ENCODE measurements around the gene ASCL5. TPM values are rescaled to one million over a fixed set of nuclear protein-coding genes. Genes with fewer than 3 reads are reported as not detected.
"Not testable (repeated sequence)": the region's sequence is repeated elsewhere in the genome, so short reads cannot be mapped to it uniquely, and the experiment has no call there.

The ASCL5 gene, protein sequence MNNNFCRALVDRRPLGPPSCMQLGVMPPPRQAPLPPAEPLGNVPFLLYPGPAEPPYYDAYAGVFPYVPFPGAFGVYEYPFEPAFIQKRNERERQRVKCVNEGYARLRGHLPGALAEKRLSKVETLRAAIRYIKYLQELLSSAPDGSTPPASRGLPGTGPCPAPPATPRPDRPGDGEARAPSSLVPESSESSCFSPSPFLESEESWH
- total RNA-seq (2014; rRNA removed; shearing (Covaris generic)) = 0.15 TPM in 1 of 2 replicates, not detected in the other
- 1.6 TPM in 1 of 2 replicates, not detected in the other for polyA plus RNA-seq (2014; cell fraction: nucleus; rRNA removed)

DNA sequence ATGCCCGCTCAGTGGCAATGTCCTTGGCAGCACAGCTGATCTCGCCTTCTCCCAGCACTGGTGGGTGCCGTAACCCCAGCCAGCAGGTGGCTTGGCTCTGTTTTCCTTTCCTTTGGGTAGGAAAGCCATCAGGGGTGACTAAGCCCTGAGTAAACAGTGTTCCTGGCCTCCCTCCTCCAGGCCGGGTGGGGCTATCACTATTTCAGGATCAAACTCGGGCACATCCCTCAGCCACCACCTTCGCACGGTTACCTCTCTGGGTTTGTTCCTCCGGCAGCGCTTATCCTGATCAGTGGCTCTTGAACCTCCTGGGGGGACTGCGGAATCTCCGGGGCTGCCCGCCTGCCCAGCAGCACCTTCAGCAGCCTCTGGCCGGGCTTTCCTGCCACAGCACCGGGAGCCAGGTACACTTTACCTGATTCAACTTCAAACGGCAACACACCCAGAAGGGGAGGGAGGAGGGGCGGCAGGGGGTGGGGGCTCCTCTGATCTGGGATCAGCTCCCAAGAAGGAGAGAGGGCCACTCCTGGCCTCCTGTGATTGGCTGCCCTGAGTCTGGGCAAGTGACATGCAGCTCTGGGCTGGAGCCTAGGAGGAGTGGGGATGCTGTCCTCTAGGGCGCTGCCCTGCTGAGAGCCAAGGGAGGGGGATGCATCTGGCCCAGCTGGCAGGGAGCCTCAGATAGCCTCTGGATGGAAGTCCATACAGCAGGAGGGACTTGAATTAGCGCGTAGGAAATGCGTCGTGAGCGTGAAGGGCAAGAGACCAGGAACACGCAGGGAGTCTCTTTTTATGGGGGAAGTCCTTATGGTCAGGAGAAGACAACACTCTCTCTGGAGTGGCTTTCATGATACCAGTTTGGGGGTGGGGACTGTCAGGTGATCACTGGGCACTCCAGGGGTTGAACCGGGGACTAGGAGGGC lies at the start of gene ASCL5:
Gene ASCL5 (minus strand): TSS at position 353 of the 923 bp plus-strand sequence. CDS start 11,812 bp downstream, outside the sequence.
- peak; percentile 70 for DNase-seq (ENCODE audit: extremely low read depth, low read depth)

DNA sequence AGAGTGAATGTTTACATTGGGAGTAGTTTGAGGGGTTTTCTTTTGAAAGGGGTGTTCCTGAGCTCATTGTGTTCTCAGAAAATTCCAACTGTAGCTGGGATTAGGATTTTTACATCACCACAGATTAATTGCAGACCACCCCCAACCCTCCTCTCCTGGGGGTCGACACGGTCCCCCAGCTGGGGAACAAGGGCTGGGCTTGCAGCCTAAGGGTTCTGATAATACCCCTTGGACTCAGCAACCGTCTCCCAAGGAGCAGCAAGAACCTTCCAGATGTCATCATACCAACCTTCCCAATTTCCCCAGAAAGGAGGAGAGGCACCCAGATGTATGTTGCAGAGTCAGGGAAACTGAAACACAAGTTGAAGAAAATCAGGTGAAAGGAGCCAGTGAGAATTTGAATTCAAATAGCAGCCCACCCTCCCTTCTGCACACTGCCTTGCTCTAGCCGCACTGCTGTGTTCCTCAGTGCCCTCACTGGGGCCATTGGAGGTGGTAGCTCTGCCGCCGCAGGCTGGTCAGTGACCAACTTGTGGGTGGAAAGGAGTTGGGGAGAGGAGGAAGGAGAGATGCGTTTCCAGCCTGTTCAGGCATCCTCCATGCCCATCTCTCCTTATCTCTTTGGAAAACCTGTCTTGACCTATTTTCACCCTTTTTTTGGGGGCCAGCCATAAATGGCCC lies 49.0 kb upstream of the ASCL5 start:
- DNase-seq (ENCODE audit: extremely low read depth, low read depth) = no peak

DNA sequence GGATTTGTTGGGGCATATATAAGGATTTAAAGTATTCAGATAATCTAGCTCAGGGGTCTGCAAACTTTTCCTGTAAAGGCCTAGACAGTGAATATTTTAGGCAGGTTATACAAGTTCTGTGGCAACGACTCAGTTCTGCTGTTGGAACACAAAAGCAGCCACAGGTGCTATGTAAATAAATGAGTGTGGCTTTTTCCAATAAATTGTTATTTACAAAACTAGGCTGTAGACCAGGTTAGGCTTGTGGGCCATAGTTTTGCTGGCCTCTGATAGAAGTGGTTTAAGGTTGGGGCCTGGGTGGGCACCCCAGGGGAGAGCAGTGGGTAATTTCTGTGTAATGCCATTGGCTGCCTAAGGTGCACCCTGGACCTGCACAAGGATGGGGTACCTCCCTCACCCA lies 46.8 kb upstream of the ASCL5 start:
- DNase-seq (ENCODE audit: extremely low read depth, low read depth) = no peak

DNA sequence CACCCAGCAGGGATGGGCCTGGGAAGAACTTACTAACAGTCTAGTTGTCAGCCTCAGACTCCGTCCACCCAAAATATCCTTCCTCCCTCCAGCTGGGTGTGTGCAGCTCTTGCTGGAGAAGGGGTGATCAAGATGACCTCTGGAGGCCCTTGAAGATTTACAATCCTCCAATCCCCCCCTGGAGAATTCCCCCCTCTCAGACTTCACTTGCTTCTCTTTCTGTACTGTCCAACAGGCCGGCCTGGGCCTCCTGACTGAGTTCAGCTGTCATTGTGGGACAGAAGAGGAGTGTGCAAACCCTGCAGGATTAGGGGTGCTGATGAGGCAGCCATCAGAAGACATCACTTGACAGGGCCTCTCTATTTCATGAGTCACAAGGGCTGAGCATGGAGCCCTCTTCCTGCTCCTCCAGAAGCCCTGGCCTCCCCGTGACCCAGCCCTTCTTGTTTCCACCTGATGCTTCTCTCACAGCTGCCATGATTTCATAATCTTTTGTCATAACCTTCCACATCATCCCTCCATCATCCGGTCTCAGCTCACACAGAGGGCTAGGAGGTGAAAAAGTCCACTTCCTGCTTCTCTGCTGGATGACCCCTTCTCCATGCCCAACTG lies 46.1 kb upstream of the ASCL5 start:
- peak; percentile 48 for DNase-seq (ENCODE audit: extremely low read depth, low read depth)

DNA sequence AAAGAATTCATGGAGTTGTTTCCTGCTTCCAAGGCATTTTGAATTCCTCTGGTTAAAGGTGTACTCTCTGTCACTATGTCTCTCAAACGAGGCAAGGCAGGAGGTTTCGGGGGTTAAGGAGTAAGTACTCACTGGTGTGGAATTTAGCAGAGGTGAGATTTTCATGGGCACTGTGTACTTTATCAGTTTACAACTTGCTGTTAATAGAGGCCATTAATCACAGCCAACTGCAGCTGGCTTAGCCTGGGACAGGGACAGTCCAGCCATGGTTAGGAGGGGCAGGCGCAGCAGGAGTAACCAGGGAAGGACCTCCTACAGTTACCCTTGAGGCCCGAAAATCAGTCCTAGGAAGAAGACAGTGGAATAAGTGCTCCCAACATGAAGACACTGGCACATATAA lies 45.3 kb upstream of the ASCL5 start:
- DNase-seq (ENCODE audit: extremely low read depth, low read depth) = peak; percentile 77

DNA sequence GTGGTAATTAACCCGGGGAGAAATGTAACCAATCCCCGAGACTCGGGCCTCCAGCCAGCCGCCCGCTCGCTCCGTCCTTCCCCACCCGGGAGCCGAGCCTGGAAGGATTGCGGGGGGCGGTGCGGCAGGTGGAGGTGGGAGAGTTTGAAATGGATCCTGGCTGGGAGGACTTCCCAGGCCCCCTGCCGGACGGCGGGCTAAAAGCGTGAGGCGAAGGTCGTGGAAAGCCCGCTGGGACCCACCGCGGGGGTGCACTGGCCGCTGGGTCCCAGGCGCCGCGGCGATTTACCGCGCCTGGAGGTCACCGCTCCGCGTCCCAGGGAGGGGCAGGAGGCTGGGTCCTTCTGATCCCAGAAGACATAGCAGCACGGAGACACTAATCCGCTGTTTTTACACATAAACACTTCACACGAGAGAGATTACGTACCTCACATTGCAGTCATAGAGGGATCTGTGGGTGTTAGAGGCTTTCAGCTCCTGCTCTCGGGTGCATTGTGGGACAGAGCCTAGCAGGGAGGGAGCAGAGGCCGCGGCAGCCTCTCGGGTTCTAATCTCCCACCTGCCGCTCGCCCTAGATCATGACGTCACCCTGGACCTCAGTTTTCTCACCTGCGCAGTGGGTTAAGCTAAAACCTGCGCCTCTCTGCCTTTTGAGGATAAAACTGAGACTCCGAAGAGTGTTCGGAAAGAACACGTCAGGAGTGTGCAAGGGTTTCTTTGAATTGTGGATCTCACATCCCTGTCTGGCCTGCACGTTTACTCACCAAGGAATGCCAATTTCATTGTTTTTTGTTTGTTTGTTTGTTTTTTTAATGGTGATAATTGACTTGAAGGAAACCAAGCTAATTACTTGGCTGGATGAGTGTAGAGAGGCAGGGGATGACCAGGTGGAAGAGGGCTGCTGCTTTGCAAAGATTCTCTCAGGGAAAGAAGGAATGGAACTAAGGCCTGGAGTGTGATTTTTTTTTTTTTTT lies 44.4 kb upstream of the ASCL5 start:
- DNase-seq (ENCODE audit: extremely low read depth, low read depth) = peak; percentile 97

DNA sequence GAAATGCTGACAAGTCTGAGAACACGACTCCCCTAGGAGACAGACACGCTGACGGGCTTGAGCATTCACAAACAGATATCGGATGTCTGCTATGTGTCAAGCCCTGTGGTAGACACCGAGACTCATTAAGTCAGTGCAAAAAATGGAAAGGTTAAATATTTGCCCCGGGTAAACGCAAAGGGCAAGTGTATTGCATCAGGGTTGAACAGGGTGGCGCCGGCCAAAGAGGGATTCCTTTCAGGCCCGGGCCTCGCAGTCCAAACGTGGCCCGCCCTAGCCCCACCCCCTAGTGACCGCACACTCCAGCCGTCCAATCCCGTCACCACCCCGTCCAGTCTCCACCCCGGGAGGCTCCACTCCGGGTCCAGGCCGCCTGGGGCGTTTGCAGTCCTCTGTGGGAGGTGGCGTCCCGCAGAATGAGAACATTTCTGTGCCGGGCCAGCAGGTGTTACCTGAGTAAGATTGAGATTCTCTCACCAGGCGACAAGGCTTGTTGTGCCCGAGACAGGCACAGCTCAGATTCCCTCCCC lies 43.6 kb upstream of the ASCL5 start:
- peak; percentile 99 for DNase-seq (ENCODE audit: extremely low read depth, low read depth)

DNA sequence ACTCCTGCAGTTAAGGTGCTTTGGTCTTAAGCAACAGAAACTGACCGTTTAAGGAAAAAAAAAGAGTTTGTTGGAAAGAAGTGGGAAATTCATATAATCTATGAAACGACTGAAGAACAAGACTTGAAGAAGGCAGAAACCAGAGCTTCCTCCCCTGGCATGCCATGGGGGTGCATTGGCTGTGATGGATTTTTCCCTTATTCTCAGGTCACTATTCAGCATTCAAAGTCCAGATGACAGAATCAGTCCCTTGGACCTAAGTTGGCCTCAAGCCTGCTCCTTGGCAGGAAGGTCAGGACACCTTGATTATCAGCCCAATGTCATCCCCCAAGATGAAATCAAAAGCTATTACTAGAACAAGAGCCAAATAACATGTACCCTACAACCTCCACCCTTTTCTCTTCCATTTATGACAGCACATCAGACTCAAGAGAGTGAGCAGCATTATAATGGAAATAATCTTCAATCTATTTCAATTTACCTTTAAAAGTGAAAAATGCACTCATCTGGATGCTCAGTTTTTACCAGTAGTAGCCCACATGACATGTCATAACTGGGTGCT lies 43.1 kb upstream of the ASCL5 start:
- DNase-seq (ENCODE audit: extremely low read depth, low read depth) = no peak

DNA sequence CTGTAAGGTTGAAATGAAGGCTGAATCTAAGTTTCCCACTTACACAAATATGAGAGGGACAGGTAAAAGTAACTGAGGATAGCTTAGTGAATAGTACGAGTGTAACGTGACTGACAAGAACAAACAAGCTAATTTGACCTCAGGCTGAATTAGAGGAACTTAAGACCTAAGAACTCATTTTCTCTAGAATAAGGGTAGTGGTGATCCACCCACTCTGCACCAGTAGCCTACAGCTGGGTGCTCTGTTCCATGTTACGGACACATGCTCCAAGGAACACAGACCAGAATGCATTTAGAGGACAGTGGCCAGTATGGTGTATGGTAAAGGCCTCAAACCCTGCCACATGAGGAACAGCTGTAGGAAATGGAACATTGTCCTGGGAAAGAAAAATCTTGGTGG lies 42.2 kb upstream of the ASCL5 start:
- no peak for DNase-seq (ENCODE audit: extremely low read depth, low read depth)

DNA sequence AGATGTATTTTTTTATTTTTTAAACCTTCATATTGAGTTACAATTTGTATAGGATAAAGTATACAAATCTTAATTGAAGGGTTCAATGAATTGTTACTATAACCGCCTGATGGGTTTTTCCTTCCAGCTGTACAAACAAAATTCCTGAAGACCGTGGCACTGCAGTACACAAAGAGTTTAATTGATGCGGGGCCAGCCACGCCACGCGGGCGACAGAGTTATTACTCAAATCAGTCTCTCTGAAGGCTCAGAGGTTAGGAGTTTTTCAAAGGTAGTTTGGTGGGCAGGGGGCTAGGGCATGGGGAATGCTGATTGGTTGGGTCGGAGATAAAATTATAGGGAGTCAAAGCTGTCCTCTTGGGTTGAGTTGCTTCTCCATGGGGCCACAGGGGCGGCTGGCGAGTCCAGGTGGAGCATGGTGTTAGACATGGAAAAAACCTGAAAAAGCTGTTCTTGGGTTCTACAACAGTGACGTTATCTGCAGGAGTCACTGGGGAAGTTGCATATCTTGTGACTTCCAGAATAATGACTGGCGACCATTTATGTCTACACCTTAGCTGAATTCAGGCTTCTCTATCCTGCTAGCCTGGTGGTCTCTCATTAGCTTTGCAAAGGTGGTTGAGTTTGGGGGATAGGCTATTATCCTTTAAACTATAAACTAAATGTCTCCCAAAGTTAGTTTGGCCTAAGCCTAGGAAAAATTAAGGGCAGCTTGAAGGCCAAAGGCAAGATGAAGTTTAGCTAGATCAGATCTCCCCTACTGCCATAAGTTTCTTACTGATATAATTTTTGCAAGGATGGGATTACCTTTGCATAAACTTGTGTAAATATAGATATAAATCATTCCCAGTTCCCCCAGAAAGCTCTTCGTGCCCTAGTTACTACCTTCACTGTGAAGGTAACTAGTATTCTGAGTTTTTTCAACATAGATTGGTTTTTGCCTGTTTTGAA lies 40.3 kb upstream of the ASCL5 start:
- no peak for DNase-seq (ENCODE audit: extremely low read depth, low read depth)

DNA sequence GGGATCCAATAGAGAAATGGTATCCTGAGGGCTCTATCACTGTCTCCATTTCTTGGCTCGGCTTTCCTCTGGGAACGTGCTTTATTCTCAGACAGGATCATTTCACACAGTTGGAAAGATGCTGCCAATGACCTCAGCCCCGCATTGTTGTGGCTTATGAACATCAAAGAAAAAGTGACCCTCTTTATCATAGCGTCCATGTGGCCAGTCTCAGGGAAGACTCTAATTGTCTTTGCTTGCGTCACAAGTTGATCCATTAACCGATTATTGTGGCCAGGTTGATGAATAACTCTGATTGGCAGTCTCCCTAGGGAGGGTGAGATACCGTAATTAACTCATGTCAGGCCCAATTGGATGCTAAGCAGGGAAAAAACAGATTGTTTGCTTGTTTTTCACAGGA lies 37.7 kb upstream of the ASCL5 start:
- DNase-seq (ENCODE audit: extremely low read depth, low read depth) = no peak

DNA sequence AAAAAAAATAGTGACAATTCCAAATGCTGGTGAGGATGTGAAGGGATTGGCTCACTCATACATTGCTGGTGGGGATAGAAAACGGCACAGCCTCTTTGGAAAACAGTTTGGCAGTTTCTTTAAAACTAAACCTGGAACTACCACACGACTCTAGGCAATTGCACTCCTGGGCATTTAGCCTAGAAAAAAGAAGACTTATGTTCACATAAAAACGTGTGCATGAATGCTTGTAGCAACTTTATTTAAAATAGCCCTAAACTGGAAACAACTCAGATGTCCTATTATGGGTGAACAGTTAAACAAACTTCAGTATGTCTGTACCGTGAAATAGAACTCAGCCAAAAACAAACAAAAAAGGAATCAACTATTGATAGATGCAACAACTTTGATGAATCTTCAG lies 36.7 kb upstream of the ASCL5 start:
- DNase-seq (ENCODE audit: extremely low read depth, low read depth) = no peak

DNA sequence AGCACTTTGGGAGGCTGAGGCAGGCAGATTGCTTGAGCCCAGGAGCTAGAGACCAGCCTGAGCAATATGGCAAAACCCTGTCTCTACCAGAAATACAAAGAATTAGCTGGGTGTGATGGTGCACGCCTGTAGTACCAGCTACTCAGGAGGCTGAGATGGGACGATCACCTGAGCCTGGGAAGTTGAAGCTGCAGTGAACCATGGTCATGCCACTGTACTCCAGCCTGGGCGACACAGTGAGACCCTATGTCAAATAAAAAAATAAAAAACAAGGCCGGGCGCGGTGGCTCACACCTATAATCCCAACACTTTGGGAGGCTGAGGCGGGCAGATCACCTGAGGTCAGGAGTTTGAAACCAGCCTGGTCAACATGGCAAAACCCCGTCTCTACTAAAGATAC lies 36.1 kb upstream of the ASCL5 start:
- DNase-seq (ENCODE audit: extremely low read depth, low read depth) = not testable (repeated sequence)

DNA sequence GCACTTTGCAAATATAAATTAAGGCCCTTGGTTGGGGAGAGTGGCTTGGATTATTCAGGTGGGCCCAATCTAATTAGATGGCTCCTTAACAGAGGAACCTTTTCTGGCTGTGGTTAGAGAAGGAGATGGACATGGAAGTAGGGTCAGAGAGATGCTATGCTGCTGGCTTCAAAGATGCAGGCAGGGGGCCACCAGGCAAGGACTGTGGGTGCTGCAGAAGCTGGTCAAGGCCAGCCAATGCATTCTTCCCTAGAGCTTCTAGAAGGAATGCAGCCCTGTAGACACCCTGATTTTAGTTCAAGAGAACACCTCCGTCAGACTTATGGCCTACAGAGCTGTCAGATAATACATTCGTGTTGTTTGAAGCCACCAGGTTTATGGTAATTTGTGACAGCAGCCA lies 31.0 kb upstream of the ASCL5 start:
- DNase-seq (ENCODE audit: extremely low read depth, low read depth) = no peak

DNA sequence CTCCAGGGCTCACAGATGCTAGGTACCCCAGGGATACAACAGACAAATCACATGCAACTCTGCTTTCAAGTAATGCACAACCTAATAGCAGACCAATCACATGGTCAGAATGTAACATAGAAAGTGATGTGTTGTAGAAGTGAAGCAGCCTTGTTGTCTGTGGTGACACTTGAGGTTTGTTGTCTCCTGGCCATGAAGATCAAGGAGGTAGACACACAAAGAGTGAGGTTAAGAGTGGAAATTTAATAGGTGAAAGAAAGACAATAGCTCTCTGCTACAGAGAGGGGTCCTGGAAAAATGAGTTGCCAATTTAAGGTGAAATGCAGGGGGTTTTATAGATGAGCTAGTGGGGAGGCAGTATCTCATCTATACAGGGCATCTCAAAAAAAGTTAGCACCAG lies 29.8 kb upstream of the ASCL5 start:
- no peak for DNase-seq (ENCODE audit: extremely low read depth, low read depth)

DNA sequence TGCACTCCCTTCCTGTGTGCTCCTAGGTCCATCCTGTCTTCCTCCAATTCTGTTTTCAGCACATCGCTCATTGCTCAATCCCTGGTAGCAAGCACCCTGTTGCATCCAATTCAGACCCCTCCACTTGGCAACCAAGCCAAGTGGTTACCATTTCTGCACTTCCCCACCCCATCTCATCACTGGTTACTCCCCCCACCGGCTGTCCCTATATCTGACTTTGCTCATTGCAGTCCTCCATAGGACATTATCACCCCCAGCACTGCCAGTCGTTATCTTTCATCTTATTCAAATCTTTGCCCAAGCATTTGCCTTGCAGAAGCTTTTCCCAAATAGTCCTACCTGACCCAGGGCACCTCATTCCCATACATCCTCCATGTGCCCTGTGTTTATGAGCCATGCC lies 29.4 kb upstream of the ASCL5 start:
- DNase-seq (ENCODE audit: extremely low read depth, low read depth) = no peak

DNA sequence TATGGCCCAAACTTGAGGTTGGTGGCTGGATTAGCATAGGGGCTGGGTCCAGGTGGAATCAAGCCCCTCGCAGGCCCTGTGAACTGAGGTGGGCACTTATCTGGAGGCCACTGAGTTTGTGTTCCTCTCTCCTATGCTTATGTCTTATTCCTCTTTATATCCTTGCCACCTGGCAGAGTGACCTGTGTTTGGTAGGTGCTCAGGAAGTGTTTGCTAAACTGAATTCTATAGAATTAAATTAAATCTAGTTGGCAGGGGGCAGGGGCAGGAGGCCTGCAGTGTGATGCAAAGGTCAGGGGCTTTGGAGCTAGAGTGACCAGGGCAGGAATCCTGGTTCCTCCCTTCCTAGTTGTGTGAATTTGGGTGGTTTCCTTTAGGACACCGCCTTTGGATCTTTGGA lies 28.4 kb upstream of the ASCL5 start:
- DNase-seq (ENCODE audit: extremely low read depth, low read depth) = no peak

Measured in NCI-H460 (cell line).